Heart left ventricle (tissue), 13 donors: ENCODE results near the gene BARX1.

Experiments used
- POLR2A ChIP-seq, 2 donors: fragments of 450-650 bp; IDR thresholded peaks; one replicate each; pipeline ENCODE4 v1.6.1; 2017; ENCODE audit warnings: antibody characterized with exemption in 2 of 2, mild to moderate bottlenecking in 2 of 2, moderate library complexity in 2 of 2
- TF ChIP-seq, protein P1 (sequence below), 12 donors: fragments of 200-600 bp; sonication (generic) in 4 of 12; IDR thresholded peaks; one replicate each; pipeline versions ENCODE4 v1.5.0 to v1.8.0; 2018 to 2022; ENCODE audit warnings: antibody characterized with exemption in 12 of 12, mild to moderate bottlenecking in 5 of 12
- donor health status: ischemic (EF 13 %, LVEDD 7.1; RV severe dilation, severe dysfunction).
- donor health status: DM: no; HTN: yes; CAD: no.
- donor health status: DM: no; HTN: no; CAD: no.
- donor health status: ischemic (EF 25% LVEDD 6.9; RV normal size, moderate dysfunction).
- donor health status: ischemic (EF 25% LVEDD 5.7; RV mildly dilated, moderate dysfunction).
- donor health status: ischemic (EF 35%, LVEDD 5.7; RV mildly dilated, moderate dysfunction).
- donor health status: nonischemic (EF 11% LVEDD 7.7; RV severe dilation, severe dysfunction).
- donor health status: DM: yes; HTN: yes; CAD: no.
- donor health status: PGD.
- donor health status: ischemic (EF 29% LVEDD 5.4; RV normal size, mild dysfunction).
- donor health status: nonischemic (EF 23%, LVEDD 6.1; RV moderate dilation, normal function).

- TF ChIP-seq, protein P1, sequence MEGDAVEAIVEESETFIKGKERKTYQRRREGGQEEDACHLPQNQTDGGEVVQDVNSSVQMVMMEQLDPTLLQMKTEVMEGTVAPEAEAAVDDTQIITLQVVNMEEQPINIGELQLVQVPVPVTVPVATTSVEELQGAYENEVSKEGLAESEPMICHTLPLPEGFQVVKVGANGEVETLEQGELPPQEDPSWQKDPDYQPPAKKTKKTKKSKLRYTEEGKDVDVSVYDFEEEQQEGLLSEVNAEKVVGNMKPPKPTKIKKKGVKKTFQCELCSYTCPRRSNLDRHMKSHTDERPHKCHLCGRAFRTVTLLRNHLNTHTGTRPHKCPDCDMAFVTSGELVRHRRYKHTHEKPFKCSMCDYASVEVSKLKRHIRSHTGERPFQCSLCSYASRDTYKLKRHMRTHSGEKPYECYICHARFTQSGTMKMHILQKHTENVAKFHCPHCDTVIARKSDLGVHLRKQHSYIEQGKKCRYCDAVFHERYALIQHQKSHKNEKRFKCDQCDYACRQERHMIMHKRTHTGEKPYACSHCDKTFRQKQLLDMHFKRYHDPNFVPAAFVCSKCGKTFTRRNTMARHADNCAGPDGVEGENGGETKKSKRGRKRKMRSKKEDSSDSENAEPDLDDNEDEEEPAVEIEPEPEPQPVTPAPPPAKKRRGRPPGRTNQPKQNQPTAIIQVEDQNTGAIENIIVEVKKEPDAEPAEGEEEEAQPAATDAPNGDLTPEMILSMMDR (IDR thresholded peaks at IDR 0.05): no peak
- TF ChIP-seq POLR2A (IDR thresholded peaks at IDR 0.05): no peak
Measured at GRCh38 chr9:93964685-93965084, 9.5 kb upstream of the BARX1 start.
